ENCODE measurements around the gene PPIL4. TPM values are rescaled to one million over a fixed set of nuclear protein-coding genes. Genes with fewer than 3 reads are reported as not detected.
A peak's percentile ranks its signal among the peaks of the same experiment; 100 is the strongest.

PPIL4 gene
- total and polyA plus RNA-seq, 2 donors (not counting 3 experiments of a cell fraction or from before 2014, with no cell fraction given): 2.2 to 27.8 TPM

GRCh38 chr6:149563928-149564325, 18.1 kb upstream of the PPIL4 start:
- no peak for FAIRE-seq
- BruUV-seq (replicated peaks): no TSS peak
- POLR2A ChIA-PET: no interaction called here
- peaks cover 16% of the 10 kb centered on the region for H3K4me1 ChIP-seq (ENCODE audit: control insufficient read depth, extremely low read depth, insufficient read depth, low read length)
- no peak overlapping the region for H3K4me3 ChIP-seq (replicated peaks in 1 of 3; ENCODE audit: insufficient read depth in 1 of 3, low read depth in 1 of 3, low read length in 3 of 3)
- CTCF ChIA-PET: interaction anchor here (1.0 to 5.8 kb wide), 2 partner anchors 12 to 17 kb away, joined by 4 to 35 read pairs; partner anchors contain the start of gene PPIL4
- dilution Hi-C loops (cut with MboI; ENCODE audit: extremely low pct_ligation_motif_present, low sequenced_read_pairs): no loop called here
- H4K20me1 ChIP-seq (replicated peaks; ENCODE audit: control insufficient read depth, extremely low read depth, insufficient read depth, low read length): no peaks in the 10 kb centered on the region
- peak overlapping the region; percentile 57 for H3K4me2 ChIP-seq (ENCODE audit: insufficient read depth, low read length)
- H3K9ac ChIP-seq (replicated peaks; ENCODE audit: extremely low read depth, insufficient read depth, low read length): no peak overlapping the region
- H3K36me3 ChIP-seq (ENCODE audit: control insufficient read depth in 2 of 2, extremely low read depth in 1 of 2, insufficient read depth in 2 of 2, low read length in 2 of 2): no peaks in the 10 kb centered on the region
- H3K27ac ChIP-seq (ENCODE audit: insufficient read depth, low read depth, low read length): no peak overlapping the region
- peaks cover 3 to 6% of the 10 kb centered on the region in 2 experiments for H3K27me3 ChIP-seq (ENCODE audit: control insufficient read depth in 2 of 2, insufficient read depth in 2 of 2, low read length in 2 of 2)
- H3K9me3 ChIP-seq (replicated peaks; ENCODE audit: control insufficient read depth, insufficient read depth, low read length): no peaks in the 10 kb centered on the region
- no peaks in the 10 kb centered on the region for H3K9me1 ChIP-seq (replicated peaks; ENCODE audit: control insufficient read depth, extremely low read depth, insufficient read depth, low read length)
- intact Hi-C loops (cut with micrococcal nuclease): no loop called here
- TF ChIP-seq EZH2 (IDR thresholded peaks at IDR 0.05; ENCODE audit: borderline replicate concordance, low read depth, low read length, severe bottlenecking) (no peak), POLR2AphosphoS5 (IDR thresholded peaks at IDR 0.05; ENCODE audit: insufficient read depth, low read depth, low read length) (no peak), GATA2 (IDR thresholded peaks at IDR 0.05; ENCODE audit: insufficient read depth, insufficient read length, low read depth, low read length) (no peak), FOS (IDR thresholded peaks at IDR 0.05; ENCODE audit: borderline replicate concordance, insufficient read depth, low read length) (no peak), JUN (IDR thresholded peaks at IDR 0.05; ENCODE audit: borderline replicate concordance, insufficient read depth, insufficient read length, low read depth) (no peak), MYC (IDR thresholded peaks at IDR 0.05; ENCODE audit: low read depth, low read length) (no peak), CTCF (IDR thresholded peaks at IDR 0.05; ENCODE audit: extremely low read depth in 1 of 2, insufficient read depth in 1 of 2, low read depth in 1 of 2, low read length in 2 of 2) (no peak), POLR2A (IDR thresholded peaks at IDR 0.05; ENCODE audit: low read depth, low read length) (no peak), MAX (IDR thresholded peaks at IDR 0.05; ENCODE audit: insufficient read depth, insufficient read length) (no peak)
- no peak overlapping the region for H2AFZ ChIP-seq (ENCODE audit: low read depth, low read length)
- DNase-seq (ENCODE audit: low read depth, low spot score): no peak
- H3K79me2 ChIP-seq (ENCODE audit: control insufficient read depth, insufficient read depth, low read length): peaks cover 10% of the 10 kb centered on the region
